Measurements from ENCODE around the gene IFNL4. TPM values are rescaled to one million over a fixed set of nuclear protein-coding genes. Genes with fewer than 3 reads are reported as not detected.
"Not testable (repeated sequence)": the region's sequence is repeated elsewhere in the genome, so short reads cannot be mapped to it uniquely, and the experiment has no call there.

Gene IFNL4
- total RNA-seq, 1 experiment from 2014 or later, result not detected

GRCh38 chr19:39218230-39219007, 30.2 kb downstream of the IFNL4 start:
- no peak overlapping the region for H3K27ac ChIP-seq (ENCODE audit: low read depth, low read length, poor library complexity, severe bottlenecking)
- intact Hi-C loops (cut with micrococcal nuclease; ENCODE audit: unreplicated experiment), result no loop called here

DNA sequence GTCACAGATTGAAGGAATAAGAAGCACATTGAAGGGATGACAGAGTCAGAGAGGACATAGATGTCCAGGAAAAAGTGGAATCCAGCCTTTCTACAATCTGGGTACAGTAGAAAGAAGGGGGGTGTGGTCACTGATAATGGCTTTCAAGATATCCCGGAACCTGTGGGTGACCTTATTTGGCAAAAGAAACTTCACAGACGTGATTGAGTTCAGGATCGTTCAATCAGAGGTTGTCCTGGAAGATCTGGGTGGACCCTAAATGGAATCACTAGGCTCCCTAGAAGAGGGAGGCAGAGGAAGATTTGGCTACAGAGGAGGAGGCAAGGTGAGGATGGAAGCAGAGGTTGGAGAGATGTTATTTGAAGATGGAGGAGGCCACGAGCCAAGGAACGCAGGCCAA, 31.6 kb downstream of the IFNL4 start:
- no peak overlapping the region for H3K4me3 ChIP-seq (ENCODE audit: low read depth, low read length, poor library complexity, severe bottlenecking)
- intact Hi-C loops (cut with micrococcal nuclease; ENCODE audit: unreplicated experiment), result no loop called here
- H3K27ac ChIP-seq (ENCODE audit: low read depth, low read length, poor library complexity, severe bottlenecking), result no peak overlapping the region
- ChIA-PET CTCF (no interaction called here), POLR2A (ENCODE audit: low non-redundant PET) (no interaction called here)
- H3K4me1 ChIP-seq (ENCODE audit: insufficient read depth, low read length, poor library complexity, severe bottlenecking), result no peaks in the 10 kb centered on the region
- H3K27me3 ChIP-seq (replicated peaks; ENCODE audit: insufficient read depth, low read depth, low read length, poor library complexity), result no peaks in the 10 kb centered on the region
- H3K9me3 ChIP-seq (ENCODE audit: low read depth, low read length, poor library complexity, severe bottlenecking), result no peaks in the 10 kb centered on the region
- no peak for TF ChIP-seq EZH2 (IDR thresholded peaks at IDR 0.05; ENCODE audit: borderline replicate concordance, low read depth, low read length, poor library complexity, severe bottlenecking)
- no peak for TF ChIP-seq CTCF (conservative IDR thresholded peaks at IDR 0.05; ENCODE audit: low read depth, low read length)
- DNase-seq (ENCODE audit: low spot score), result no peak
- no peaks in the 10 kb centered on the region for H3K36me3 ChIP-seq (ENCODE audit: insufficient read depth, low read length, poor library complexity, severe bottlenecking)
- BruUV-seq (replicated peaks), result no TSS peak

More at GRCh38 chr19:39218230-39219007, 30.2 kb downstream of the IFNL4 start:
- CTCF ChIA-PET, result no interaction called here
- Histone ChIP-seq H3K27me3 (replicated peaks; ENCODE audit: insufficient read depth, low read depth, low read length, poor library complexity) (no peaks in the 10 kb centered on the region), H3K4me3 (ENCODE audit: low read depth, low read length, poor library complexity, severe bottlenecking) (no peak overlapping the region), H3K4me1 (ENCODE audit: insufficient read depth, low read length, poor library complexity, severe bottlenecking) (no peaks in the 10 kb centered on the region), H3K36me3 (ENCODE audit: insufficient read depth, low read length, poor library complexity, severe bottlenecking) (no peaks in the 10 kb centered on the region), H3K9me3 (ENCODE audit: low read depth, low read length, poor library complexity, severe bottlenecking) (no peaks in the 10 kb centered on the region)
- TF ChIP-seq EZH2 (IDR thresholded peaks at IDR 0.05; ENCODE audit: borderline replicate concordance, low read depth, low read length, poor library complexity, severe bottlenecking) (no peak), CTCF (conservative IDR thresholded peaks at IDR 0.05; ENCODE audit: low read depth, low read length) (no peak)
- no TSS peak for BruUV-seq (replicated peaks)
- no peak for DNase-seq (ENCODE audit: low spot score)
- POLR2A ChIA-PET (ENCODE audit: low non-redundant PET), result interaction anchor here (0.6 kb wide), 1 partner anchor 56 kb away, joined by 4 read pairs; no protein-coding TSS in a partner anchor

GRCh38 chr19:39215323-39215722, 33.3 kb downstream of the IFNL4 start:
- DNase-seq (ENCODE audit: low spot score); POLR2A ChIA-PET (ENCODE audit: low non-redundant PET); H3K4me1 ChIP-seq (ENCODE audit: insufficient read depth, low read length, poor library complexity, severe bottlenecking); BruUV-seq (replicated peaks); H3K4me3 ChIP-seq (ENCODE audit: low read depth, low read length, poor library complexity, severe bottlenecking); H3K36me3 ChIP-seq (ENCODE audit: insufficient read depth, low read length, poor library complexity, severe bottlenecking); H3K27ac ChIP-seq (ENCODE audit: low read depth, low read length, poor library complexity, severe bottlenecking); H3K27me3 ChIP-seq (replicated peaks; ENCODE audit: insufficient read depth, low read depth, low read length, poor library complexity); intact Hi-C loops (cut with micrococcal nuclease; ENCODE audit: unreplicated experiment); H3K9me3 ChIP-seq (ENCODE audit: low read depth, low read length, poor library complexity, severe bottlenecking): not testable (repeated sequence)
- CTCF ChIA-PET, result interaction anchor here (0.6 kb wide), 1 partner anchor 127 kb away, joined by 4 read pairs; the partner anchor contains the start of gene SAMD4B

GRCh38 chr19:39212375-39212742, 36.3 kb downstream of the IFNL4 start:
- CTCF ChIA-PET, result interaction anchor here (1.8 kb wide), 1 partner anchor 115 kb away, joined by 5 read pairs; no protein-coding TSS in a partner anchor
- DNase-seq (ENCODE audit: low spot score), result peak; percentile 48
- H3K27ac ChIP-seq (ENCODE audit: low read depth, low read length, poor library complexity, severe bottlenecking), result no peak overlapping the region
- BruUV-seq (replicated peaks), result no TSS peak
- H3K4me3 ChIP-seq (ENCODE audit: low read depth, low read length, poor library complexity, severe bottlenecking), result no peak overlapping the region
- TF ChIP-seq EZH2 (IDR thresholded peaks at IDR 0.05; ENCODE audit: borderline replicate concordance, low read depth, low read length, poor library complexity, severe bottlenecking) (no peak), CTCF (conservative IDR thresholded peaks at IDR 0.05; ENCODE audit: low read depth, low read length) (peak; percentile 58)
- H3K27me3 ChIP-seq (replicated peaks; ENCODE audit: insufficient read depth, low read depth, low read length, poor library complexity), result no peaks in the 10 kb centered on the region
- intact Hi-C loops (cut with micrococcal nuclease; ENCODE audit: unreplicated experiment), result loop anchor here (1.0 kb wide), 1 partner anchor 116 kb away; no protein-coding TSS in a partner anchor
- POLR2A ChIA-PET (ENCODE audit: low non-redundant PET), result no interaction called here
- H3K9me3 ChIP-seq (ENCODE audit: low read depth, low read length, poor library complexity, severe bottlenecking), result no peaks in the 10 kb centered on the region
- H3K4me1 ChIP-seq (ENCODE audit: insufficient read depth, low read length, poor library complexity, severe bottlenecking), result no peaks in the 10 kb centered on the region
- no peaks in the 10 kb centered on the region for H3K36me3 ChIP-seq (ENCODE audit: insufficient read depth, low read length, poor library complexity, severe bottlenecking)

All from A673 (cell line).